Fibroblast of lung (primary cell): ENCODE results near the gene ICAM3. TPM values are rescaled to one million over a fixed set of nuclear protein-coding genes. Genes with fewer than 3 reads are reported as not detected.

ENCODE experiments used
- DNase-seq, 2 donors: peaks; one replicate each; pipeline versions ENCODE4 v3.0.0 to v3.0.0-alpha.2; 2010; ENCODE audit warnings: low read depth in 2 of 2
- H2AFZ ChIP-seq: 2 replicates; pipeline ENCODE4 v1.5.1; 2012; ENCODE audit warnings: low read length, control low read depth, inconsistent platforms
- H3K27ac ChIP-seq: 2 replicates; pipeline ENCODE4 v1.5.1; 2011; ENCODE audit warnings: low read length, control low read depth; ENCODE audit not compliant: insufficient read depth
- H3K27me3 ChIP-seq: 2 replicates; pipeline ENCODE4 v1.5.1; 2011; ENCODE audit warnings: mild to moderate bottlenecking, low read length; ENCODE audit not compliant: control insufficient read depth, insufficient read depth
- H3K36me3 ChIP-seq: 2 replicates; pipeline ENCODE4 v1.5.1; 2011; ENCODE audit warnings: low read length; ENCODE audit not compliant: control insufficient read depth, insufficient read depth
- H3K4me1 ChIP-seq: 2 replicates; pipeline ENCODE4 v1.5.1; 2011; ENCODE audit warnings: low read length; ENCODE audit not compliant: control insufficient read depth, insufficient read depth; ENCODE audit errors: extremely low read depth
- H3K4me2 ChIP-seq: 2 replicates; pipeline ENCODE4 v1.5.1; 2011; ENCODE audit warnings: low read length, control low read depth; ENCODE audit not compliant: insufficient read depth; ENCODE audit errors: extremely low read depth
- H3K4me3 ChIP-seq, 4 experiments: fragments of 200-600 bp in 1 of 4; sonication (generic) in 1 of 4; replicated peaks in 1 of 4; 2 replicates each; pipeline ENCODE4 v1.5.1; 2011 to 2016; ENCODE audit warnings: low read length in 4 of 4, low read depth in 3 of 4, mild to moderate bottlenecking in 3 of 4, control low read depth in 2 of 4, inconsistent platforms in 1 of 4, mixed read lengths in 1 of 4; ENCODE audit not compliant: insufficient read depth in 1 of 4; ENCODE audit errors: control extremely low read depth in 1 of 4
- H3K79me2 ChIP-seq: 2 replicates; pipeline ENCODE4 v1.5.1; 2012; ENCODE audit warnings: mild to moderate bottlenecking, low read length, inconsistent platforms; ENCODE audit not compliant: control insufficient read depth, insufficient read depth
- H3K9ac ChIP-seq: 2 replicates; pipeline ENCODE4 v1.5.1; 2011; ENCODE audit warnings: mild to moderate bottlenecking, low read length, control low read depth; ENCODE audit not compliant: insufficient read depth
- H3K9me3 ChIP-seq: 2 replicates; pipeline ENCODE4 v1.5.1; 2012; ENCODE audit warnings: low read depth, low read length; ENCODE audit not compliant: control insufficient read depth, insufficient read depth
- H4K20me1 ChIP-seq: 2 replicates; pipeline ENCODE4 v1.5.1; 2011; ENCODE audit warnings: low read length; ENCODE audit not compliant: control insufficient read depth, insufficient read depth; ENCODE audit errors: extremely low read depth
- EZH2 ChIP-seq: IDR thresholded peaks from 2 replicates; pipeline ENCODE4 v1.5.1; 2012; ENCODE audit warnings: low read length, control low read depth, mild to moderate bottlenecking; ENCODE audit errors: missing control alignments
- polyA plus RNA-seq, 2 donors: library from polyadenylated mRNA; depleted of rRNA in 1 of 2; stranded (reverse) in 1 of 2; unstranded in 1 of 2; fragments of >200 nt; gene quantifications; 2 replicates each; pipeline ENCODE4 v1.2.1, GENCODE V29; 2011 to 2012; ENCODE audit warnings: missing spikeins in 1 of 2
- total RNA-seq: library from RNA; depleted of rRNA; stranded (reverse); fragments of >200 nt; gene quantifications from 2 replicates; pipeline ENCODE4 v1.2.1, GENCODE V29; 2014
- TF ChIP-seq, protein P1 (sequence below), 2 donors: IDR thresholded peaks in 1 of 2; conservative IDR thresholded peaks in 1 of 2; 1 replicate in 1 of 2; 2 replicates in 1 of 2; pipeline ENCODE4 v1.5.1; 2011 to 2012; ENCODE audit warnings: low read length in 2 of 2, control low read depth in 1 of 2, inconsistent platforms in 1 of 2, low read depth in 1 of 2, mild to moderate bottlenecking in 1 of 2

Gene ICAM3
- total and polyA plus RNA-seq, 2 donors (not counting 1 experiment from before 2014, with no cell fraction given): 4.3 to 4.5 TPM

DNA sequence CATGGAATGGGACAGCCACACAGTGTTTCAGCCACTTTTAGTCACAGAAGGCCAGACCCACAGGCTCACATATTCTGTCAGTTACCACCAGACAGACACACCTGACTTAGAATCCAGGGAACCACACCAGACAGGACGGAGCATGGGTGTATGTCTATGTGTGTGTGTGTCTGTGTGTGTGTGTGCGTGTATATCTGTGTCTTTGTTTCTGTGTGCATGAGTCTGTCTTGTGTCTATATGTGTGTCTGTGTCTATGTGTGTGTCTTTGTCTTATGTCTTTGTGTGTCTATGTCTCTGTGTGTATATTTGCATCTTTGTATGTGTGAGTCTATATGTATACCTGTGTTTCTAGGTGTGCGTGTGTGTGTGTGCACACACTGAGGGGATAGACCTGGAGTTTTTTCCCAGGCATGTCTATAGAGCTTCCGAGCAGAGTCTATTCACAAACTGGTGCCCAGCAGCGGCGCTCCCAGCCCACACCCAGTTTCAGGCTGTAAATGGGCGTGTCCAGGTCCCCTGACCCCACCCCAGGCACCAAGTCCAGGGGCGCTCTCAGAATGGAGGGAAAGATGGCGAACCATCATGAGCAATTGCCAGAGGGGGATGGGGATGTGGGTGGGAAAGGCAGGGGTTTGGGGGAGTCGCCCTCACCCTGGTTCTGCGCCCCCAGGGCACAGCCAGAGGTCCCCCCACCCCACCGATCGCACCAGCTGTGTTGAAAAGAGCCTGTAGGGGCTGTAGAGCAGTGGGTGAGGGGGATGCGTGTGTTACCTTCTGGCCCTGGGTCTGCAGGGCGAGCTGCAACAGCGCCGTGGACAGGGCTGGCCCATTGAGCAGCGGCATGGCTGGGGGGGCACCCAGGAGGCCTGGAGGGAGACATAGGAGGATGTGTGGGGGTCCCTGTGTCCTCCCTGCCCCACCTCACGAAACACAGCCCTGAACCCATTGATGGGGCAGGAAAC is 17.3 kb downstream of the ICAM3 start:
- Histone ChIP-seq H3K79me2 (no peaks in the 10 kb centered on the region), H3K9ac (no peak overlapping the region), H3K36me3 (peaks cover 28% of the 10 kb centered on the region), H3K9me3 (no peaks in the 10 kb centered on the region), H4K20me1 (no peaks in the 10 kb centered on the region), H3K27me3 (no peaks in the 10 kb centered on the region), H3K27ac (no peak overlapping the region), H3K4me3 (no peak overlapping the region), H3K4me2 (no peak overlapping the region), H2AFZ (no peak overlapping the region), H3K4me1 (no peaks in the 10 kb centered on the region)
- TF ChIP-seq, protein P1, sequence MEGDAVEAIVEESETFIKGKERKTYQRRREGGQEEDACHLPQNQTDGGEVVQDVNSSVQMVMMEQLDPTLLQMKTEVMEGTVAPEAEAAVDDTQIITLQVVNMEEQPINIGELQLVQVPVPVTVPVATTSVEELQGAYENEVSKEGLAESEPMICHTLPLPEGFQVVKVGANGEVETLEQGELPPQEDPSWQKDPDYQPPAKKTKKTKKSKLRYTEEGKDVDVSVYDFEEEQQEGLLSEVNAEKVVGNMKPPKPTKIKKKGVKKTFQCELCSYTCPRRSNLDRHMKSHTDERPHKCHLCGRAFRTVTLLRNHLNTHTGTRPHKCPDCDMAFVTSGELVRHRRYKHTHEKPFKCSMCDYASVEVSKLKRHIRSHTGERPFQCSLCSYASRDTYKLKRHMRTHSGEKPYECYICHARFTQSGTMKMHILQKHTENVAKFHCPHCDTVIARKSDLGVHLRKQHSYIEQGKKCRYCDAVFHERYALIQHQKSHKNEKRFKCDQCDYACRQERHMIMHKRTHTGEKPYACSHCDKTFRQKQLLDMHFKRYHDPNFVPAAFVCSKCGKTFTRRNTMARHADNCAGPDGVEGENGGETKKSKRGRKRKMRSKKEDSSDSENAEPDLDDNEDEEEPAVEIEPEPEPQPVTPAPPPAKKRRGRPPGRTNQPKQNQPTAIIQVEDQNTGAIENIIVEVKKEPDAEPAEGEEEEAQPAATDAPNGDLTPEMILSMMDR (conservative IDR thresholded peaks at IDR 0.05 in 1 of 2, IDR thresholded peaks at IDR 0.05 in 1 of 2; ENCODE audit: low read depth in 1 of 2, low read length in 2 of 2): no peak
- no peak for TF ChIP-seq EZH2
- DNase-seq: no peak

DNA sequence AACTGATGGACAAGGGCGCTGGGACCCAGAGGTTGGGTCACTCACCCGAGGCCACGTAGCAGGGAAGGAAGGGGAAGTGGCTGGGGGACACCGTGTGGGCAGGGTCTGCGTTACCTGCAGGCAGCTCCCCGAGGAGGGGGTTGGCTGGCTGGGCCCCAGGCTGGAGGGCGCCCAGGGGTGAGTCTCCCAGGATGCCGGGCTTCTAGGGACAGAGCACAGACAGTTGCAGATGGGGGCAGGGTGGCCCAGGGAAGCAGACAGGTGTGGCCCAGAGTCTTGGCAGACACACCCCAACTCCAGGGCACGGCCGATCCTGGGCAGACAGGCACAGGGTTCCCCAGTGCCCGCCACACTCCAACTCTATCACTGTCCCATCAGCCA is 18.0 kb downstream of the ICAM3 start:
- Histone ChIP-seq H3K27ac (no peak overlapping the region), H3K36me3 (peaks cover 28% of the 10 kb centered on the region), H3K4me2 (no peak overlapping the region), H2AFZ (no peak overlapping the region), H3K4me3 (no peak overlapping the region), H3K4me1 (no peaks in the 10 kb centered on the region), H4K20me1 (no peaks in the 10 kb centered on the region), H3K9me3 (no peaks in the 10 kb centered on the region), H3K9ac (no peak overlapping the region), H3K79me2 (no peaks in the 10 kb centered on the region), H3K27me3 (no peaks in the 10 kb centered on the region)
- no peak for DNase-seq
- no peak for TF ChIP-seq EZH2
- TF ChIP-seq, protein P1 (conservative IDR thresholded peaks at IDR 0.05 in 1 of 2, IDR thresholded peaks at IDR 0.05 in 1 of 2; ENCODE audit: low read depth in 1 of 2, low read length in 2 of 2): no peak

DNA sequence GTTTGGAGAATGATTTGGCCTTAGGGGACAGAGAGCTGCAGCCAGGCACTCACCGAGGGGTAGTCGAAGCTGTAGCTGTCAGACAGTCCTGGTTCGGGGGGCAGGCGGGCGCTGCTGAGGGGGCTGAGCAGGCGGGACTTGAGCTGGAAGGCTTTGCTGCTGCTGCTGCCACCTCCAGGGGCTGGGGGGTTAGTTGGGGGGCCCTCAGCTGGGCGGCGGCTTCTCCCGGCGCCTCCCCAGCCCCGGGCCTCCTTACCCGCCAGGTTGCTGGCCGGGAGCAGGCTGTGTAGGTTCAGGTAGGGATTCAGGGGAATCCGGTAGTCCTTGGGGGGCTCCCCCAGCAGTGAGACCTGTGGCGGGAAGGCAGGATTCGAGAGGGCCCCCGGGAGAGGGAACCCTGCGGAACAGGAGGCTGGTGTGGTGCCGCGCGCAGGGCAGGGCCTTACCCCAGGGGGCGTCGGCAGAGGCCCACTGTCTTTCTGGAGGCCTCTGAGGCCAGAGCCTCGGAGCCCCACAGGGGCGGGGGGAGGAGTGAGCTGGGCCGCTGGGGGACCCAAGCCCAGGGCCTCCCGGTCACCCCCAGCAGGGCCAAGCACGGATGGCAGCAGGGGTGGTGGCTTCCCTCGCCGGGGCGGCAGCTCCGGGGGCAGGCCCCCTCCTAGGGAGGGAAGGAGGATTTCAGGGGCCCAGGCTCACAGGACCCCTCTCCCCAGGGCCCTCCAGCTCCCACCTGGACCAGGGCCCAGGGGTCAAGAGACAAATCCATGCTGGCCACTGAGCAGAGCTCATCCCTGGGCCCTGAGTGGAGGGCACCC is 18.6 kb downstream of the ICAM3 start:
- Histone ChIP-seq H3K79me2 (no peaks in the 10 kb centered on the region), H3K4me3 (no peak overlapping the region), H3K9ac (no peak overlapping the region), H3K9me3 (no peaks in the 10 kb centered on the region), H3K4me1 (no peaks in the 10 kb centered on the region), H3K27me3 (no peaks in the 10 kb centered on the region), H3K36me3 (peaks cover 29% of the 10 kb centered on the region), H4K20me1 (no peaks in the 10 kb centered on the region), H3K4me2 (no peak overlapping the region), H3K27ac (no peak overlapping the region), H2AFZ (no peak overlapping the region)
- TF ChIP-seq, protein P1 (conservative IDR thresholded peaks at IDR 0.05 in 1 of 2, IDR thresholded peaks at IDR 0.05 in 1 of 2; ENCODE audit: low read depth in 1 of 2, low read length in 2 of 2): no peak
- no peak for TF ChIP-seq EZH2
- no peak for DNase-seq
